Bronchial epithelial cell (primary cell): ENCODE measurements around the gene C17orf50. TPM values are rescaled to one million over a fixed set of nuclear protein-coding genes. Genes with fewer than 3 reads are reported as not detected.
"Not testable (repeated sequence)": the region's sequence is repeated elsewhere in the genome, so short reads cannot be mapped to it uniquely, and the experiment has no call there.

Experiments
- DNase-seq: peaks from one replicate; pipeline ENCODE4 v3.0.0-alpha.2; 2010; ENCODE audit warnings: low read depth
- FAIRE-seq: peaks from 2 replicates; lab custom pipeline; 2011; peaks lifted over from hg19 to GRCh38; lab: Jason Lieb, UNC
- H3K27me3 ChIP-seq: 2 replicates; pipeline ENCODE4 v1.5.1; 2011; ENCODE audit warnings: low read length; ENCODE audit not compliant: control insufficient read depth, insufficient read depth
- H3K36me3 ChIP-seq: 2 replicates; pipeline ENCODE4 v1.5.1; 2011; ENCODE audit warnings: low read length; ENCODE audit not compliant: control insufficient read depth, insufficient read depth
- H3K4me3 ChIP-seq: 2 replicates; pipeline ENCODE4 v1.5.1; 2011; ENCODE audit warnings: mild to moderate bottlenecking, low read depth, low read length, control low read depth
- CTCF ChIP-seq: IDR thresholded peaks from 2 replicates; pipeline ENCODE4 v1.5.1; 2011; ENCODE audit warnings: mild to moderate bottlenecking, moderate library complexity, low read length, control low read depth, inconsistent platforms; ENCODE audit not compliant: insufficient read depth, severe bottlenecking
- total RNA-seq: library from RNA; depleted of rRNA; stranded (reverse); fragments of >200 nt; gene quantifications from 2 replicates; pipeline ENCODE4 v1.2.1, GENCODE V29; 2014

Gene C17orf50
- total RNA-seq, 1 donor from 2014 or later = not detected

- FAIRE-seq (no peak), DNase-seq (peak; percentile 25)
- Histone ChIP-seq H3K27me3 (no peaks in the 10 kb centered on the region), H3K4me3 (no peak overlapping the region), H3K36me3 (no peaks in the 10 kb centered on the region)
- TF ChIP-seq CTCF = no peak
These were observed 10.9 kb upstream of the C17orf50 start for GRCh38 chr17:35749560-35750412.

- peak; percentile 80 for DNase-seq
- FAIRE-seq = no peak
- no peaks in the 10 kb centered on the region for H3K27me3 ChIP-seq
- no peak overlapping the region for H3K4me3 ChIP-seq
- TF ChIP-seq CTCF = no peak
- H3K36me3 ChIP-seq = no peaks in the 10 kb centered on the region
These were observed 9.9 kb upstream of the C17orf50 start for GRCh38 chr17:35750526-35751395.

- not testable (repeated sequence) for H3K4me3 ChIP-seq, FAIRE-seq, H3K36me3 ChIP-seq, H3K27me3 ChIP-seq
- peak; percentile 42 for DNase-seq
These were observed 9.1 kb upstream of the C17orf50 start for GRCh38 chr17:35751541-35751940.

- H3K4me3 ChIP-seq = no peak overlapping the region
- no peaks in the 10 kb centered on the region for H3K36me3 ChIP-seq
- H3K27me3 ChIP-seq = no peaks in the 10 kb centered on the region
- FAIRE-seq (no peak), DNase-seq (no peak)
- TF ChIP-seq CTCF = no peak
These were observed 8.2 kb upstream of the C17orf50 start for GRCh38 chr17:35752471-35752870.

GRCh38 chr17:35752945-35753764 lies 7.5 kb upstream of the C17orf50 start, which contains the start of gene GAS2L2:
GAS2L2 (minus strand) TSS chr17:35753239; CDS start chr17:35752850, 389 bp downstream.
- H3K36me3 ChIP-seq = no peaks in the 10 kb centered on the region
- no peak for DNase-seq
- no peak for FAIRE-seq
- no peak for TF ChIP-seq CTCF
- no peaks in the 10 kb centered on the region for H3K27me3 ChIP-seq
- no peak within 1 kb of the TSS for H3K4me3 ChIP-seq
